PC-9 (cell line): ENCODE data around the gene TBC1D5. TPM values are rescaled to one million over a fixed set of nuclear protein-coding genes. Genes with fewer than 3 reads are reported as not detected.
"Not testable (repeated sequence)": the region's sequence is repeated elsewhere in the genome, so short reads cannot be mapped to it uniquely, and the experiment has no call there.

Experiments used
- BruUV-seq: library from RNA; stranded (reverse); fragments of 400-500 nt; replicated peaks from 2 replicates; lab custom pipeline; 2021; lab: Mats Ljungman, UMichigan
- CTCF ChIA-PET: fragments of 300-600 bp; sonication (Branson Sonifier 250); formaldehyde crosslinking; loops from one replicate; lab custom pipeline; 2022; ENCODE audit warnings: antibody characterized with exemption; lab: Charles Lee
- POLR2A ChIA-PET: fragments of 300-600 bp; sonication (Branson Sonifier 250); formaldehyde crosslinking; loops from one replicate; lab custom pipeline; 2022; ENCODE audit warnings: antibody characterized with exemption; ENCODE audit not compliant: unreplicated experiment; lab: Charles Lee
- DNase-seq, 2 experiments: peaks; one replicate each; pipeline versions ENCODE4 v3.0.0 to v3.0.0-alpha.2; 2015 to 2022; ENCODE audit warnings: mixed read lengths in 1 of 2
- H2AFZ ChIP-seq: fragments of 200-600 bp; sonication (generic); 2 replicates; pipeline ENCODE4 v1.8.1; 2017; ENCODE audit warnings: antibody characterized with exemption
- H3F3A ChIP-seq: fragments of 200-600 bp; sonication (generic); 2 replicates; pipeline ENCODE4 v1.8.1; 2017; ENCODE audit warnings: antibody characterized with exemption, mild to moderate bottlenecking, low read depth; ENCODE audit not compliant: insufficient read depth
- H3K27ac ChIP-seq: fragments of 200-600 bp; sonication (generic); 2 replicates; pipeline ENCODE4 v1.6.1; 2016; ENCODE audit warnings: mixed run types
- H3K27me3 ChIP-seq: fragments of 200-600 bp; sonication (generic); 2 replicates; pipeline ENCODE4 v1.6.1; 2016; ENCODE audit warnings: low read depth, mixed run types; ENCODE audit not compliant: insufficient read depth
- H3K36me3 ChIP-seq: fragments of 200-600 bp; sonication (generic); 2 replicates; pipeline ENCODE4 v1.6.1; 2016; ENCODE audit warnings: low read depth, mixed run types
- H3K4me1 ChIP-seq: fragments of 200-600 bp; sonication (generic); replicated peaks from 2 replicates; pipeline ENCODE4 v1.6.1; 2016; ENCODE audit warnings: mixed run types; ENCODE audit not compliant: insufficient read depth
- H3K4me2 ChIP-seq: fragments of 200-600 bp; sonication (generic); 2 replicates; pipeline ENCODE4 v1.6.1; 2017; ENCODE audit warnings: mixed run types
- H3K4me3 ChIP-seq: fragments of 200-600 bp; sonication (generic); 2 replicates; pipeline ENCODE4 v1.6.1; 2016; ENCODE audit warnings: mixed run types
- H3K79me2 ChIP-seq: fragments of 200-600 bp; sonication (generic); 2 replicates; pipeline ENCODE4 v1.6.1; 2017; ENCODE audit warnings: low read depth, mixed run types
- H3K9me2 ChIP-seq: fragments of 200-600 bp; sonication (generic); 2 replicates; pipeline ENCODE4 v1.8.1; 2017; ENCODE audit warnings: mild to moderate bottlenecking; ENCODE audit not compliant: insufficient read depth
- H3K9me3 ChIP-seq: fragments of 200-600 bp; sonication (generic); 2 replicates; pipeline ENCODE4 v1.8.1; 2016; ENCODE audit warnings: low read depth; ENCODE audit not compliant: insufficient read depth
- H4K20me1 ChIP-seq: fragments of 200-600 bp; sonication (generic); 2 replicates; pipeline ENCODE4 v1.8.1; 2017; ENCODE audit not compliant: insufficient read depth
- EZH2 ChIP-seq: fragments of 200-600 bp; sonication (generic); IDR thresholded peaks from 2 replicates; pipeline ENCODE4 v1.8.0; 2017; ENCODE audit warnings: antibody characterized with exemption, low read depth
- intact Hi-C: fragments of 100-400 bp; cut with micrococcal nuclease; formaldehyde crosslinking; loops from one replicate; pipeline ENCODE4 v1.10.0; 2022; ENCODE audit not compliant: unreplicated experiment
- total RNA-seq: library from RNA; stranded (reverse); gene quantifications from 2 replicates; pipeline ENCODE4 v1.2.3, GENCODE V29; 2021
- TF ChIP-seq, protein P1 (sequence below): fragments of 200-600 bp; sonication (generic); conservative IDR thresholded peaks from 2 replicates; pipeline ENCODE4 v1.6.1; 2017; ENCODE audit warnings: mixed run types, antibody characterized with exemption, mild to moderate bottlenecking, moderate library complexity

Gene TBC1D5
- total RNA-seq, 1 experiment from 2014 or later, result 54.0 TPM

DNA sequence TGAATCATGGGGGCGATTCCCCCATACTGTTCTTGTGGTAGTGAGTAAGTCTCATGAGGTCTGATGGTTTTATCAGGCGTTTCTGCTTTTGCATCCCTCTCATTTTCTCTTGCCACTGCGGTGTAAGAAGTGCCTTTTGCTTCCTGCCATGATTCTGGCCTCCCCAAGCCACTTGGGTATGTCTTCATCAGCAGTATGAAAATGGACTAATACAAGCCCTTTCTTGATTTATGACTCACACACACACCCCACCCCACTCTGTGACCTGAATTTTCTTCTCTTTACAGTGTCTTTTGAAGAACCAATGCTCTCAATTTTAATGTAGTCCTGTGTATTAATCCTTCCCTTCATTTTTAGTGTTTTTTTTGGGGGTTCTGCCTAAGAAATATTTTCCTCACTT is 612.9 kb downstream of the TBC1D5 start:
- TF ChIP-seq, protein P1, sequence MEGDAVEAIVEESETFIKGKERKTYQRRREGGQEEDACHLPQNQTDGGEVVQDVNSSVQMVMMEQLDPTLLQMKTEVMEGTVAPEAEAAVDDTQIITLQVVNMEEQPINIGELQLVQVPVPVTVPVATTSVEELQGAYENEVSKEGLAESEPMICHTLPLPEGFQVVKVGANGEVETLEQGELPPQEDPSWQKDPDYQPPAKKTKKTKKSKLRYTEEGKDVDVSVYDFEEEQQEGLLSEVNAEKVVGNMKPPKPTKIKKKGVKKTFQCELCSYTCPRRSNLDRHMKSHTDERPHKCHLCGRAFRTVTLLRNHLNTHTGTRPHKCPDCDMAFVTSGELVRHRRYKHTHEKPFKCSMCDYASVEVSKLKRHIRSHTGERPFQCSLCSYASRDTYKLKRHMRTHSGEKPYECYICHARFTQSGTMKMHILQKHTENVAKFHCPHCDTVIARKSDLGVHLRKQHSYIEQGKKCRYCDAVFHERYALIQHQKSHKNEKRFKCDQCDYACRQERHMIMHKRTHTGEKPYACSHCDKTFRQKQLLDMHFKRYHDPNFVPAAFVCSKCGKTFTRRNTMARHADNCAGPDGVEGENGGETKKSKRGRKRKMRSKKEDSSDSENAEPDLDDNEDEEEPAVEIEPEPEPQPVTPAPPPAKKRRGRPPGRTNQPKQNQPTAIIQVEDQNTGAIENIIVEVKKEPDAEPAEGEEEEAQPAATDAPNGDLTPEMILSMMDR, result no peak
- no peak for TF ChIP-seq EZH2
- DNase-seq, result no peak
- Histone ChIP-seq H3K4me2 (no peak overlapping the region), H4K20me1 (no peaks in the 10 kb centered on the region), H3K27me3 (no peaks in the 10 kb centered on the region), H3K79me2 (no peaks in the 10 kb centered on the region), H3K9me2 (0 out of 2 replicates have a peak, but pooled peaks cover 2% of the 10 kb centered on the region), H3K4me1 (no peaks in the 10 kb centered on the region), H2AFZ (no peak overlapping the region), H3F3A (no peaks in the 10 kb centered on the region), H3K27ac (no peak overlapping the region), H3K4me3 (no peak overlapping the region), H3K36me3 (no peaks in the 10 kb centered on the region), H3K9me3 (no peaks in the 10 kb centered on the region)
- intact Hi-C loops, result no loop called here
- ChIA-PET CTCF (no interaction called here), POLR2A (no interaction called here)
- no TSS peak for BruUV-seq

DNA sequence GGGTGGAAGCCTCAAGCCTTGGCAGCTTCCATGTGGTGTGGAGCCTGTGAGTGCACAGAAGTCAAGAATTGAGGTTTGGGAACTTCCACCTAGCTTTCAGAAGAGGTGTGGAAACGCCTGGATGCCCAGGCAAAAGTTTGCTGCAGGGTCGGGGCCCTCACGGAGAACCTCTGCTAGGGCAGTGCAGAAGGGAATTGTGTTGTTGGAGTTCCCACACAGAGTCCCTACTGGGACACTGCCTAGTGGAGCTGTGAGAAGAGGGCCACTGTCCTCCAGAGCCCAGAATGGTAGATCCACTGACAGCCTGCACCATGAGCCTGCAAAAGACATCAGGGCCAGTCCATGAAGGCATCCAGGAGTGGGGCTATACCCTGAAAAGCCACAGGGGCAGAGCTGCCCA is 613.8 kb downstream of the TBC1D5 start:
- H4K20me1 ChIP-seq, H3K36me3 ChIP-seq, H3K9me3 ChIP-seq, H3K79me2 ChIP-seq, BruUV-seq, H3K9me2 ChIP-seq, H3K4me1 ChIP-seq, H3F3A ChIP-seq, CTCF ChIA-PET, DNase-seq, intact Hi-C loops, H3K4me3 ChIP-seq, H3K27ac ChIP-seq, H3K4me2 ChIP-seq, H3K27me3 ChIP-seq, H2AFZ ChIP-seq, POLR2A ChIA-PET: not testable (repeated sequence)

- H2AFZ ChIP-seq, result no peak overlapping the region
- H3K9me2 ChIP-seq, result no peaks in the 10 kb centered on the region
- no peak overlapping the region for H3K4me3 ChIP-seq
- H4K20me1 ChIP-seq, result no peaks in the 10 kb centered on the region
- no peaks in the 10 kb centered on the region for H3K79me2 ChIP-seq
- no TSS peak for BruUV-seq
- no peak for DNase-seq
- TF ChIP-seq, protein P1, result no peak
- TF ChIP-seq EZH2, result no peak
- intact Hi-C loops, result no loop called here
- H3K27ac ChIP-seq, result no peak overlapping the region
- no peaks in the 10 kb centered on the region for H3K4me1 ChIP-seq
- H3K36me3 ChIP-seq, result no peaks in the 10 kb centered on the region
- ChIA-PET CTCF (no interaction called here), POLR2A (no interaction called here)
- H3K27me3 ChIP-seq, result no peaks in the 10 kb centered on the region
- H3K4me2 ChIP-seq, result no peak overlapping the region
- no peaks in the 10 kb centered on the region for H3K9me3 ChIP-seq
- no peaks in the 10 kb centered on the region for H3F3A ChIP-seq
These were observed 616.5 kb downstream of the TBC1D5 start for GRCh38 chr3:17125738-17126442.

DNA sequence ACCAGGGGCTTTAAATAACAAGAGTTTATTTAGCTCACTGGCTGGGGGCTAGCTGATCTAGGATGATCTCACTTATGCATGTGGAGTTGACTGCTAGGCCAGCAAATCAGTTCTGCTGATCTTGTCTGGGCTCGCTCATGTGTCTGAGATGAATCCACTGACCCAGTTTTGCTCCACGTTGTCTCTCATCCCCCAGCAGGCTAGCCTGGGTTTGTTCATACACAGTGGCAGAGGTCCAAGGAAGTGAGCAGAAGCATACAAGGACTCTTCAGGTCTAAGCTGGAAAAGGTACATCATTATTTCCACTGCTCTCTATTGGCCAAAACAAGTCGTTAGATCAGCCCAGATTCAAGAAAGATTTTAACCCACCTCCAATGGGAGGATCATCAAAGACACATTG is 619.7 kb downstream of the TBC1D5 start:
- Histone ChIP-seq H3K4me3 (no peak overlapping the region), H2AFZ (no peak overlapping the region), H3F3A (no peaks in the 10 kb centered on the region), H4K20me1 (no peaks in the 10 kb centered on the region), H3K36me3 (no peaks in the 10 kb centered on the region), H3K27me3 (no peaks in the 10 kb centered on the region), H3K27ac (no peak overlapping the region), H3K4me1 (no peaks in the 10 kb centered on the region), H3K79me2 (no peaks in the 10 kb centered on the region), H3K9me2 (no peaks in the 10 kb centered on the region), H3K4me2 (no peak overlapping the region), H3K9me3 (no peaks in the 10 kb centered on the region)
- DNase-seq, result no peak
- no peak for TF ChIP-seq EZH2
- TF ChIP-seq, protein P1, result no peak
- BruUV-seq, result no TSS peak
- POLR2A ChIA-PET, result no interaction called here
- intact Hi-C loops, result no loop called here
- CTCF ChIA-PET, result no interaction called here
